Esophagus muscularis mucosa (tissue), 4 donors: ENCODE results near the gene RRP8.

Experiments used
- CTCF ChIP-seq, 3 experiments: fragments of 200-600 bp in 2 of 3; fragments of 450-650 bp in 1 of 3; sonication (generic) in 2 of 3; IDR thresholded peaks; one replicate each; pipeline ENCODE4 v1.5.1; 2017 to 2019; ENCODE audit warnings: antibody characterized with exemption in 3 of 3, mild to moderate bottlenecking in 2 of 3, moderate library complexity in 1 of 3
- EP300 ChIP-seq: sonication (generic); formaldehyde crosslinking; IDR thresholded peaks from one replicate; pipeline ENCODE4 v1.6.1; 2017; ENCODE audit warnings: antibody characterized with exemption
- POLR2A ChIP-seq: fragments of 450-650 bp; IDR thresholded peaks from one replicate; pipeline ENCODE4 v1.6.1; 2017; ENCODE audit warnings: antibody characterized with exemption, moderate library complexity, mild to moderate bottlenecking, low read depth
- POLR2AphosphoS5 ChIP-seq, 2 donors: sonication (generic); formaldehyde crosslinking; IDR thresholded peaks; one replicate each; pipeline ENCODE4 v1.6.1; 2017; ENCODE audit warnings: antibody characterized with exemption in 2 of 2

DNA sequence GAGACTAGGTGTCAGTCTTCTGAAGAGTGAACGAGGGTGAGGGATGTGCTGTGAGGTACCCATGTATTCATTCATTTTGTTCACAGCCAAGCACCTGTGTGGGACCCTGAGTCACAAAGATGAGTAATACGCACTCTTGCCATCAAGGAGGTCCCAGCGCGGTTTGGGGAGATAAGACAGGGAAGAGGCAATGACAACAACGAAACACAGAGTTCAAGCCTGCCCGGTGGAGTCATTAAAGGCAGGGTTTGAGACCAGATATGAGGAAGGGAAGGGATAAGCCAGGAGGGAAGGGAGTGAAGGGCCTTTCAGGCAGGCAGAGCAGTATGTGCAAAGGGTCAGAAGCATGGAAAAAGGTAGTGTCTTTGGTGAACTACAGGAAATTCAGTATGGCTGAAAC, 47.6 kb upstream of the RRP8 start:
- TF ChIP-seq CTCF (IDR thresholded peaks at IDR 0.05), result no peak
- no peak for TF ChIP-seq POLR2A
- TF ChIP-seq POLR2AphosphoS5 (IDR thresholded peaks at IDR 0.05), result no peak
- TF ChIP-seq EP300, result no peak
